ENCODE results near the gene SLC37A3.
A peak's percentile ranks its signal among the peaks of the same experiment; 100 is the strongest.

SLC37A3 gene, protein sequence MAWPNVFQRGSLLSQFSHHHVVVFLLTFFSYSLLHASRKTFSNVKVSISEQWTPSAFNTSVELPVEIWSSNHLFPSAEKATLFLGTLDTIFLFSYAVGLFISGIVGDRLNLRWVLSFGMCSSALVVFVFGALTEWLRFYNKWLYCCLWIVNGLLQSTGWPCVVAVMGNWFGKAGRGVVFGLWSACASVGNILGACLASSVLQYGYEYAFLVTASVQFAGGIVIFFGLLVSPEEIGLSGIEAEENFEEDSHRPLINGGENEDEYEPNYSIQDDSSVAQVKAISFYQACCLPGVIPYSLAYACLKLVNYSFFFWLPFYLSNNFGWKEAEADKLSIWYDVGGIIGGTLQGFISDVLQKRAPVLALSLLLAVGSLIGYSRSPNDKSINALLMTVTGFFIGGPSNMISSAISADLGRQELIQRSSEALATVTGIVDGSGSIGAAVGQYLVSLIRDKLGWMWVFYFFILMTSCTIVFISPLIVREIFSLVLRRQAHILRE

GRCh38 chr7:140397784-140398750, at the start of gene SLC37A3:
TSS of gene SLC37A3 (minus strand) at chr7:140398530. CDS start at chr7:140382526, 16,004 bp downstream.
- TF ChIP-seq, protein P1, sequence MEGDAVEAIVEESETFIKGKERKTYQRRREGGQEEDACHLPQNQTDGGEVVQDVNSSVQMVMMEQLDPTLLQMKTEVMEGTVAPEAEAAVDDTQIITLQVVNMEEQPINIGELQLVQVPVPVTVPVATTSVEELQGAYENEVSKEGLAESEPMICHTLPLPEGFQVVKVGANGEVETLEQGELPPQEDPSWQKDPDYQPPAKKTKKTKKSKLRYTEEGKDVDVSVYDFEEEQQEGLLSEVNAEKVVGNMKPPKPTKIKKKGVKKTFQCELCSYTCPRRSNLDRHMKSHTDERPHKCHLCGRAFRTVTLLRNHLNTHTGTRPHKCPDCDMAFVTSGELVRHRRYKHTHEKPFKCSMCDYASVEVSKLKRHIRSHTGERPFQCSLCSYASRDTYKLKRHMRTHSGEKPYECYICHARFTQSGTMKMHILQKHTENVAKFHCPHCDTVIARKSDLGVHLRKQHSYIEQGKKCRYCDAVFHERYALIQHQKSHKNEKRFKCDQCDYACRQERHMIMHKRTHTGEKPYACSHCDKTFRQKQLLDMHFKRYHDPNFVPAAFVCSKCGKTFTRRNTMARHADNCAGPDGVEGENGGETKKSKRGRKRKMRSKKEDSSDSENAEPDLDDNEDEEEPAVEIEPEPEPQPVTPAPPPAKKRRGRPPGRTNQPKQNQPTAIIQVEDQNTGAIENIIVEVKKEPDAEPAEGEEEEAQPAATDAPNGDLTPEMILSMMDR (IDR thresholded peaks at IDR 0.05): peak; percentile 67
- peak within 1 kb of the TSS; percentile 84 to 99 for H3K4me3 ChIP-seq (ENCODE audit: low read depth in 1 of 2, low read length in 1 of 2)
- H3K27ac ChIP-seq: peak within 1 kb of the TSS; percentile 81
- H3K27me3 ChIP-seq: no peaks in the 10 kb centered on the region
- H3K4me1 ChIP-seq (ENCODE audit: control insufficient read depth in 1 of 2, insufficient read depth in 1 of 2, low read depth in 1 of 2, low read length in 1 of 2): peaks cover 77 to 91% of the 10 kb centered on the region in 2 experiments
- no peaks in the 10 kb centered on the region for H3K9me3 ChIP-seq
- H3K36me3 ChIP-seq: peaks cover 4% of the 10 kb centered on the region

- H3K4me3 ChIP-seq (ENCODE audit: low read depth in 1 of 2, low read length in 1 of 2): peak overlapping the region in 1 of 2 experiments; percentile 22
- peaks cover 14% of the 10 kb centered on the region for H3K36me3 ChIP-seq
- no peaks in the 10 kb centered on the region for H3K27me3 ChIP-seq
- TF ChIP-seq, protein P1 (IDR thresholded peaks at IDR 0.05): no peak
- peaks cover 53 to 68% of the 10 kb centered on the region in 2 experiments for H3K4me1 ChIP-seq (ENCODE audit: control insufficient read depth in 1 of 2, insufficient read depth in 1 of 2, low read depth in 1 of 2, low read length in 1 of 2)
- peak overlapping the region; percentile 83 for H3K27ac ChIP-seq
- no peaks in the 10 kb centered on the region for H3K9me3 ChIP-seq
Observed at GRCh38 chr7:140447841-140448240, 49.5 kb upstream of the SLC37A3 start.

- peaks cover 48 to 64% of the 10 kb centered on the region in 2 experiments for H3K4me1 ChIP-seq (ENCODE audit: control insufficient read depth in 1 of 2, insufficient read depth in 1 of 2, low read depth in 1 of 2, low read length in 1 of 2)
- TF ChIP-seq, protein P1 (IDR thresholded peaks at IDR 0.05): no peak
Observed at GRCh38 chr7:140446467-140446866, 48.1 kb upstream of the SLC37A3 start.

DNA sequence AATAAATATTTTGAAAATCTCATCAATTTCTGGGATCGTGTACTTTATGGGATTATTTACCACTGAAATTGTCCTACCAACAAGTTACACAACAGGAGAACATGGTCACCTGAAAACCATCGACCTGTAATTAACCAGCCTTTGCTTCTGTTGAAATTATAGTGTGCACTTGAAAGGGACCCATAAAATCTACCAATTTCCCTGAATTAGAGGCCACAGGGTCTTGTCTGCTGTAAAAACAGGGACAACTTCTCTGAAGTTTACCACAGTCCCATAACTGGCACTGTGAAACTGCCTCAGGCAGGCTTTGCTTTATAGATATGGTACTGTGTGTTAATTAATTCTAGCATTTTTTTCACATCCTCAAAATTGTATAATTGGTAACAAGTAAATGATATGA, 43.2 kb upstream of the SLC37A3 start:
- H3K9me3 ChIP-seq: no peaks in the 10 kb centered on the region

More at GRCh38 chr7:140446467-140446866, 48.1 kb upstream of the SLC37A3 start:
- peaks cover under 1% of the 10 kb centered on the region for H3K36me3 ChIP-seq
- H3K27me3 ChIP-seq: no peaks in the 10 kb centered on the region
- no peaks in the 10 kb centered on the region for H3K9me3 ChIP-seq
- H3K27ac ChIP-seq: peak overlapping the region; percentile 1
- H3K4me3 ChIP-seq (ENCODE audit: low read depth in 1 of 2, low read length in 1 of 2): no peak overlapping the region

DNA sequence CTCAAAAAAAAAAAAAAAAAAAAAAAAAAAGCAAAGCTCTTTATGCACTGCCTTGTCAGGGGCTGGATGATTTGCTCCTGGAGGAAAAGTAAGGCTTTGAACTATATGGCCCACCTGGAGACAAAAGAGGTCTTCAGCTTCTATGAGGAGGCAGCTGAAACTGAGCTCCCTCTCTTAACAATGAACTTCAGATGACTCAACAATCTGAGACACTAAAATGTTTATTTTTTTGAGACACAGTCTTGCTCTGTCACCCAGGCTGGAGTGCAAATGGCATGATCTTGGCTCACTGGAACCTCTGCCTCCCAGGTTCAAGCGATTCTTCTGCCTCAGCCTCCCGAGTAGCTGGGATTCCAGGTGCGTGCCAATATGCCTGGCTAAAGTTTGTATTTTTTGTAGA, 42.3 kb upstream of the SLC37A3 start:
- H3K4me3 ChIP-seq (ENCODE audit: low read depth in 1 of 2, low read length in 1 of 2): no peak overlapping the region
- no peak overlapping the region for H3K27ac ChIP-seq
- TF ChIP-seq, protein P1 (IDR thresholded peaks at IDR 0.05): no peak
- peaks cover 0 to 5% of the 10 kb centered on the region in 2 experiments for H3K4me1 ChIP-seq (ENCODE audit: control insufficient read depth in 1 of 2, insufficient read depth in 1 of 2, low read depth in 1 of 2, low read length in 1 of 2)
- no peaks in the 10 kb centered on the region for H3K9me3 ChIP-seq
- peaks cover 20% of the 10 kb centered on the region for H3K27me3 ChIP-seq
- no peaks in the 10 kb centered on the region for H3K36me3 ChIP-seq

More for the DNA sequence above, 43.2 kb upstream of the SLC37A3 start:
- no peak overlapping the region for H3K27ac ChIP-seq
- no peak overlapping the region for H3K4me3 ChIP-seq (ENCODE audit: low read depth in 1 of 2, low read length in 1 of 2)
- H3K36me3 ChIP-seq: no peaks in the 10 kb centered on the region
- H3K27me3 ChIP-seq: peaks cover 11% of the 10 kb centered on the region
- peaks cover 4 to 14% of the 10 kb centered on the region in 2 experiments for H3K4me1 ChIP-seq (ENCODE audit: control insufficient read depth in 1 of 2, insufficient read depth in 1 of 2, low read depth in 1 of 2, low read length in 1 of 2)
- TF ChIP-seq, protein P1 (IDR thresholded peaks at IDR 0.05): no peak
